HG03039 (cell line): ENCODE results near the gene EVA1A.
A peak's percentile ranks its signal among the peaks of the same experiment; 100 is the strongest.
"Not testable (repeated sequence)": the region's sequence is repeated elsewhere in the genome, so short reads cannot be mapped to it uniquely, and the experiment has no call there.

Experiments used
- ATAC-seq: cut with Tn5 transposase; IDR thresholded peaks from one replicate; pipeline ENCODE4 v1.9.1; 2021; ENCODE audit warnings: mild to moderate bottlenecking, moderate library complexity; ENCODE audit not compliant: unreplicated experiment

EVA1A gene

GRCh38 chr2:75489721-75490120 is 71.0 kb downstream of the EVA1A start:
- ATAC-seq, result no peak

- ATAC-seq, result no peak
Measured at GRCh38 chr2:75488157-75488556, 72.6 kb downstream of the EVA1A start.

- ATAC-seq, result not testable (repeated sequence)
Measured at GRCh38 chr2:75486735-75487134, 74.0 kb downstream of the EVA1A start.

- ATAC-seq, result no peak
Measured at GRCh38 chr2:75484840-75485239, 75.9 kb downstream of the EVA1A start.

- no peak for ATAC-seq
Measured at GRCh38 chr2:75483878-75484277, 76.9 kb downstream of the EVA1A start.

GRCh38 chr2:75482398-75482797 is 78.3 kb downstream of the EVA1A start:
- ATAC-seq, result no peak

- no peak for ATAC-seq
Measured at GRCh38 chr2:75480971-75481836, 79.5 kb downstream of the EVA1A start.

- ATAC-seq, result not testable (repeated sequence)
Measured at GRCh38 chr2:75477696-75478095, 83.0 kb downstream of the EVA1A start.

- no peak for ATAC-seq
Measured at GRCh38 chr2:75476761-75477160, 84.0 kb downstream of the EVA1A start.

GRCh38 chr2:75475976-75476375 is 84.8 kb downstream of the EVA1A start:
- ATAC-seq, result no peak

GRCh38 chr2:75475049-75475448 is 85.7 kb downstream of the EVA1A start:
- ATAC-seq, result no peak

- ATAC-seq, result no peak
Measured at GRCh38 chr2:75474115-75474514, 86.6 kb downstream of the EVA1A start.

GRCh38 chr2:75466708-75467311 is 93.9 kb downstream of the EVA1A start:
- peak; percentile 46 for ATAC-seq

- ATAC-seq, result no peak
Measured at GRCh38 chr2:75465317-75465984, 95.3 kb downstream of the EVA1A start.

- ATAC-seq, result no peak
Measured at GRCh38 chr2:75464348-75464946, 96.3 kb downstream of the EVA1A start.

- ATAC-seq, result no peak
Measured at GRCh38 chr2:75462721-75463120, 98.0 kb downstream of the EVA1A start.

- ATAC-seq, result no peak
Measured at GRCh38 chr2:75462206-75462605, 98.5 kb downstream of the EVA1A start.

GRCh38 chr2:75460630-75461029 is 100.1 kb downstream of the EVA1A start:
- ATAC-seq, result no peak

- no peak for ATAC-seq
Measured at GRCh38 chr2:75459565-75460310, 101.0 kb downstream of the EVA1A start.

GRCh38 chr2:75458201-75458600 is 102.5 kb downstream of the EVA1A start:
- no peak for ATAC-seq

- no peak for ATAC-seq
Measured at GRCh38 chr2:75456825-75457224, 103.9 kb downstream of the EVA1A start.
